PFSK-1 (cell line): ENCODE results near the gene KRT25.

Experiments
- FOXP2 ChIP-seq: optimal IDR thresholded peaks from 2 replicates; pipeline ENCODE3; 2011; ENCODE audit warnings: borderline replicate concordance, control low read depth, inconsistent platforms; ENCODE audit not compliant: insufficient read depth; ENCODE audit errors: extremely low read length, extremely low read depth
- POLR2AphosphoS5 ChIP-seq: IDR thresholded peaks from 2 replicates; pipeline ENCODE4 v1.6.1; 2012; ENCODE audit warnings: low read depth, mild to moderate bottlenecking, control low read depth, low read length, moderate library complexity
- SIN3A ChIP-seq: IDR thresholded peaks from 2 replicates; pipeline ENCODE4 v1.6.1; 2012; ENCODE audit warnings: mild to moderate bottlenecking, low read length, moderate library complexity, borderline replicate concordance; ENCODE audit not compliant: insufficient read depth
- TAF1 ChIP-seq: IDR thresholded peaks from 2 replicates; pipeline ENCODE4 v1.6.1; 2012; ENCODE audit warnings: low read length, control low read depth, borderline replicate concordance; ENCODE audit not compliant: insufficient read depth
- TF ChIP-seq, protein P1 (sequence below), 2 experiments: IDR thresholded peaks; 2 replicates each; pipeline versions ENCODE4 v1.6.1 to v1.8.0; 2011 to 2012; ENCODE audit warnings: low read depth in 2 of 2, low read length in 2 of 2, control low read depth in 1 of 2, inconsistent platforms in 1 of 2, mild to moderate bottlenecking in 1 of 2, moderate library complexity in 1 of 2; ENCODE audit not compliant: insufficient read depth in 1 of 2

DNA sequence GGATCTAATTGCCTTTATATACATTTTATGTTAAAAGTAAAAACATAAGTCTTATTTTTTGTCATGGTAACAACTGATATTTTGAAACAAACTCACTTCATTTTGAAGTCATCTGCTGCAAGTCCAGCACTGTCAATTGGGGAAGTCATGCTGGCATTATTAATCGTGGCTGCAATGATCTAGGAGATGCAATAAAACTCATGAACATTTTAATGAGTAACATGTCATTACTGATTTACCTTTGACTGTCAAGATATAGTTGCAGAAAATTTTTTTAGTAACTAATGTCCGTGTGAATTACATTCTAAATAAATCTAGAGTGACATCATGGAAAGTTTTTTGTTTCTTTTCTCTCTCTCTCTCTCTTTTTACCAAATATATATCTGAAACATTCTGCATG, 34.2 kb downstream of the KRT25 start:
- TF ChIP-seq, protein P1, sequence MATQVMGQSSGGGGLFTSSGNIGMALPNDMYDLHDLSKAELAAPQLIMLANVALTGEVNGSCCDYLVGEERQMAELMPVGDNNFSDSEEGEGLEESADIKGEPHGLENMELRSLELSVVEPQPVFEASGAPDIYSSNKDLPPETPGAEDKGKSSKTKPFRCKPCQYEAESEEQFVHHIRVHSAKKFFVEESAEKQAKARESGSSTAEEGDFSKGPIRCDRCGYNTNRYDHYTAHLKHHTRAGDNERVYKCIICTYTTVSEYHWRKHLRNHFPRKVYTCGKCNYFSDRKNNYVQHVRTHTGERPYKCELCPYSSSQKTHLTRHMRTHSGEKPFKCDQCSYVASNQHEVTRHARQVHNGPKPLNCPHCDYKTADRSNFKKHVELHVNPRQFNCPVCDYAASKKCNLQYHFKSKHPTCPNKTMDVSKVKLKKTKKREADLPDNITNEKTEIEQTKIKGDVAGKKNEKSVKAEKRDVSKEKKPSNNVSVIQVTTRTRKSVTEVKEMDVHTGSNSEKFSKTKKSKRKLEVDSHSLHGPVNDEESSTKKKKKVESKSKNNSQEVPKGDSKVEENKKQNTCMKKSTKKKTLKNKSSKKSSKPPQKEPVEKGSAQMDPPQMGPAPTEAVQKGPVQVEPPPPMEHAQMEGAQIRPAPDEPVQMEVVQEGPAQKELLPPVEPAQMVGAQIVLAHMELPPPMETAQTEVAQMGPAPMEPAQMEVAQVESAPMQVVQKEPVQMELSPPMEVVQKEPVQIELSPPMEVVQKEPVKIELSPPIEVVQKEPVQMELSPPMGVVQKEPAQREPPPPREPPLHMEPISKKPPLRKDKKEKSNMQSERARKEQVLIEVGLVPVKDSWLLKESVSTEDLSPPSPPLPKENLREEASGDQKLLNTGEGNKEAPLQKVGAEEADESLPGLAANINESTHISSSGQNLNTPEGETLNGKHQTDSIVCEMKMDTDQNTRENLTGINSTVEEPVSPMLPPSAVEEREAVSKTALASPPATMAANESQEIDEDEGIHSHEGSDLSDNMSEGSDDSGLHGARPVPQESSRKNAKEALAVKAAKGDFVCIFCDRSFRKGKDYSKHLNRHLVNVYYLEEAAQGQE (IDR thresholded peaks at IDR 0.05; ENCODE audit: insufficient read depth in 1 of 2, low read depth in 2 of 2, low read length in 2 of 2) = no peak
- TF ChIP-seq POLR2AphosphoS5 = no peak
- no peak for TF ChIP-seq TAF1
- no peak for TF ChIP-seq SIN3A
- TF ChIP-seq FOXP2 = no peak
